Measurements from ENCODE around the gene MDM4.
A peak's percentile ranks its signal among the peaks of the same experiment; 100 is the strongest.
"Not testable (repeated sequence)": the region's sequence is repeated elsewhere in the genome, so short reads cannot be mapped to it uniquely, and the experiment has no call there.

The MDM4 gene

DNA sequence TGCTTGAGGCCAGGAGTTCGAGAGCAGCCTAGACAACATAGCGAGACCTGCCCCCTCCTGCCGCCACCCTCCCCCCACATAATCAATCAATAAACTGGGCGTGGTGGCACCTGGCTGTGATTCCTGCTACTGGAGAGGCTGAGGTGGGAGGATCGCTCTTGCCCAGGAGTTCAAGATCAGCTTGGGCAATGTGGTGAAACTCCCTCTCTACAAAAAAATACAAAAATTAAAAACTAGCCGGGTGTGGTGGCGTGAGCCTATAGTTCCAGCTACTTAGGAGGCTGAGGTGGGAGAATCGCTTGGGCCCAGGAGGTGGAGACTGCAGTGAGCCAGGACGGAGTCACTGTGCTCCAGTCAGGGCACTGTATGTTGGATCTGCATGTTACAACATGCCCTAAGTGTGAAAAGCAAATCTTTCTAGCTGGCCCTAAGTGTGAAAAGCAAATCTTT is 7.0 kb upstream of the MDM4 start:
- Histone ChIP-seq H3K9me3 (ENCODE audit: low read length) (no peaks in the 10 kb centered on the region), H3K4me1 (ENCODE audit: insufficient read depth, low read length) (no peaks in the 10 kb centered on the region), H3K27me3 (ENCODE audit: insufficient read depth, low read length) (no peaks in the 10 kb centered on the region), H2AFZ (ENCODE audit: low read depth, low read length) (no peak overlapping the region), H3K4me3 (ENCODE audit: low read length) (no peak overlapping the region), H3K36me3 (ENCODE audit: insufficient read depth, low read length) (no peaks in the 10 kb centered on the region)

DNA sequence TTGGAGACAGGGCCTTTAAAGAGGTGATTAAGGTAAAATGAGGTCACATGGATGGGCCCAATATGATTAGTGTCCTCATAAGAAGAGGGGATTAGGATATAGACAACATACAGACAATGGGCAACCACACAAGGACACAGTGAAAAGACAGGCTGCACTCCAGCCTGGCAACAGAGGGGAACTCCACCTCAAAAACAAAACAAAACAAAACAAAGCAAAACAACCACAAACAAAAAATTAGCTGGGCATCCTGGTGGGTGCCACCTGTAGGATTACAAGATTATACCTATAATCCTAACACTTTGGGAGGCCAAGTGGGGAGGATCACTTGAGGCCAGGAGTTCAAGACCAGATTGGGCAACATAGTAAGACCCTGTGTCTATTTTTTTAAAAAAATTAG is 4.8 kb upstream of the MDM4 start:
- no peak overlapping the region for H3K4me3 ChIP-seq (ENCODE audit: low read length)
- no peaks in the 10 kb centered on the region for H3K27me3 ChIP-seq (ENCODE audit: insufficient read depth, low read length)
- H3K9me3 ChIP-seq (ENCODE audit: low read length), result no peaks in the 10 kb centered on the region

DNA sequence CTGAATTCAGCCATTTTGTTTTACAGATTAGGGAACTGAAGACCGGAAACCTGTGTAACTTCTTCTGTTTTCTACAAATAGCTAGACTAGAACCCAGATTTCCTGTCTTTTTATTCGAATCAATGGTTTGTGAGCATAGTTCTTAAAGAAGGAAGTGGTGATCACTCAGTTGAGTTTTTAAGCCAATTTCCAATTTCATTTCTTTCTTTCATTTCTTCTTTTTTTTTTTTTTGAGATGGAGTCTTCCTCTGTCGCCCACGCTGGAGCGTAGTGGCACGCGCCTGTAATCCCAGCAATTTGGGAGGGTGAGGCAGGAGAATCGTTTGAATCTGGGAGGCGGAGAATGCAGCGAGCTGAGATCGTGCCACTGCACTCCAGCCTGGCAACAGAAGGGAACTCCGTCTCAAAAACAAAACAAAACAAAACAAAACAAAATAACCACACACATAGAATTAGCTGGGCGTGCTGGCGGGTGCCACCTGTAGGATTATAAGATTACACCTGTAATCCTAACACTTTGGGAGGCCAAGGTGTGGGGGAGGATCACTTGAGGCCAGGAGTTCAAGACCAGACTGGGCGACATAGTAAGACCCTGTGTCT is 3.0 kb upstream of the MDM4 start:
- peaks cover 9% of the 10 kb centered on the region for H3K36me3 ChIP-seq (ENCODE audit: insufficient read depth, low read length)
- peaks cover 12% of the 10 kb centered on the region for H3K4me1 ChIP-seq (ENCODE audit: insufficient read depth, low read length)
- H2AFZ ChIP-seq (ENCODE audit: low read depth, low read length), result no peak overlapping the region
- no peaks in the 10 kb centered on the region for H3K9me3 ChIP-seq (ENCODE audit: low read length)
- H3K4me3 ChIP-seq (ENCODE audit: low read length), result no peak overlapping the region
- H3K27me3 ChIP-seq (ENCODE audit: insufficient read depth, low read length), result no peaks in the 10 kb centered on the region

More for the DNA sequence above, 4.8 kb upstream of the MDM4 start:
- H3K36me3 ChIP-seq (ENCODE audit: insufficient read depth, low read length), result no peaks in the 10 kb centered on the region
- no peak overlapping the region for H2AFZ ChIP-seq (ENCODE audit: low read depth, low read length)
- H3K4me1 ChIP-seq (ENCODE audit: insufficient read depth, low read length), result peaks cover 4% of the 10 kb centered on the region

DNA sequence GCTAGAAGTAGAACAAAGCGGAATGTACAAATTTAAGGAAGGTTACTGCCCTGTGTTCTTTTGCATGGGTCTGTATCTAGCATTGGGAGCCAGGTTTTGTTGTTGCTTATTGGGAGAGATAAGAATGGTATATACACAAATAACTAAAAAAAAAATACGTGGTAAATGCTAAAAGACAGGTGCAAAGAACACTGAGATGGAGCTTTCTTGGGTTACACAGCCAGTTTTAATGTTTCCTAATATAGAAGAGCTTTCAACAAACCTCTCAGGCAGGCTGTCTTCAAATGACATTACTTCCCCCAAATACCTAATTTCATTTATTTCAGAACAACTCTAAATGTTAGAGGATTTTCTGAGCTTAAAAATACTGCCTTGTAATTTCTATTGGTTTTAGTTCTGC is 1.4 kb upstream of the MDM4 start:
- no peaks in the 10 kb centered on the region for H3K9me3 ChIP-seq (ENCODE audit: low read length)
- H2AFZ ChIP-seq (ENCODE audit: low read depth, low read length), result no peak overlapping the region
- H3K27me3 ChIP-seq (ENCODE audit: insufficient read depth, low read length), result no peaks in the 10 kb centered on the region
- H3K4me3 ChIP-seq (ENCODE audit: low read length), result no peak overlapping the region
- peaks cover 20% of the 10 kb centered on the region for H3K36me3 ChIP-seq (ENCODE audit: insufficient read depth, low read length)
- H3K4me1 ChIP-seq (ENCODE audit: insufficient read depth, low read length), result peaks cover 12% of the 10 kb centered on the region

DNA sequence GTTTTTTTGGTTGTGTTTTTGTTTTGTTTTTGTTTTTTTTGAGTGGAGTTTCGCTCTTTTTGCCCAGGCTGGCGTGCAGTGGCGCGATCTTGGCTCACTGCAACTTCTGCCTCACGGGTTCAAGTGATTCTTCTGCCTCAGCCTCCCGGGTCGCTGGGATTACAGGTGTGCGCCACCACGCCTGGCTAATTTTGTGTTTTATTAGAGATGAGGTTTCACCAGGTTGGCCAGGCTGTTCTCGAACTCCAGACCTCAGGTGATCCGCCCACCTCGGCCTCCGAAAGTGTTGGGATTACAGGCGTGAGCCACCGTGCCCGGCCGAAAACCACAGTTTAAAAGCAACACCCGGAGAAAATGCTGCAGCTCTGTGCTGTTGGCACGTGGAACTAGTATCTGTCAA is 1.2 kb downstream of the MDM4 start:
- Histone ChIP-seq H3K4me3 (ENCODE audit: low read length) (peak overlapping the region; percentile 72), H3K36me3 (ENCODE audit: insufficient read depth, low read length) (peaks cover 20% of the 10 kb centered on the region), H3K4me1 (ENCODE audit: insufficient read depth, low read length) (peaks cover 12% of the 10 kb centered on the region)
- not testable (repeated sequence) for H3K9me3 ChIP-seq (ENCODE audit: low read length); H2AFZ ChIP-seq (ENCODE audit: low read depth, low read length); H3K27me3 ChIP-seq (ENCODE audit: insufficient read depth, low read length)

DNA sequence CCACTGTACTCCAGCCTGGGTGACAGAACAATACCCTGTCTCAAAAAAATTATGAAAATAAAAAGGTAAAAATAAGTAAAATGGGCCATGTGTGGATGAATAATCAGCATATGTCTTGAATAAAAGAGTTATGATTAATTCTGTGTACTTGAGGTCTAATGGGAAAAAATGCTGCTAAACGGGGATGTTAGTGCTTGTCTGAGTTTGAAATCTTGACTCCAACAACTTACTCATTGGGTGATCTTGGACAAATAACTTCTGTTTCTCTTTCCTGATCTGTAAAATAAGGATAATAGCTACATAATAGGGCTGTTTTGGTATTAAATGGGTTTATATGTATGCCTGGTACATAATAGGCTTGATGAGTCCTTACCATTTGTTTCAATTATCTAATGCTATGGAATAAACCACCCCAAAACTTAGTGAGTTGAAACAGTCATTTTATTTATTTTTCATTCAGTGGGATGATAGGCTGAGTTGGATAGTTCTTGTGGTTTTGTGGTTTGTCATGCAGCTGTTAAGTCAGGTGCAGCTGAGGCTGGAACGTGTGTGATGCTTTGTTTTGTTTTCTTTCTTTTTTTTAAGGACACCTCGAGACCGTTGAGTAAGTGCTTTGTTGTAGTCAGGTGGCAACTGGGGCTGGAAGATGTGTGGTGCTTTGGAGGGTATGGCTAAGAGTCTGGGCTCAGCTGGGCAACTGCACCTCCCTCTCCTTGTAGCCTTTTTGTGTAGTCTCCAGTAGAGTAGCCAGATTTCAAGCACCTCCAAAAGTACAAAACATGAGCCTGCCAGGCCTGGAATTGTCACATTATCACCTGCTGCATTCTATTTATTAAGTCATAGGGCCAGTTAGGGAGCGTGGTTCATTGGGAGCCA is 4.9 kb downstream of the MDM4 start:
- Histone ChIP-seq H3K9me3 (ENCODE audit: low read length) (peaks cover 7% of the 10 kb centered on the region), H3K4me1 (ENCODE audit: insufficient read depth, low read length) (peaks cover 8% of the 10 kb centered on the region), H3K36me3 (ENCODE audit: insufficient read depth, low read length) (peaks cover 39% of the 10 kb centered on the region), H3K4me3 (ENCODE audit: low read length) (no peak overlapping the region), H3K27me3 (ENCODE audit: insufficient read depth, low read length) (no peaks in the 10 kb centered on the region), H2AFZ (ENCODE audit: low read depth, low read length) (no peak overlapping the region)

DNA sequence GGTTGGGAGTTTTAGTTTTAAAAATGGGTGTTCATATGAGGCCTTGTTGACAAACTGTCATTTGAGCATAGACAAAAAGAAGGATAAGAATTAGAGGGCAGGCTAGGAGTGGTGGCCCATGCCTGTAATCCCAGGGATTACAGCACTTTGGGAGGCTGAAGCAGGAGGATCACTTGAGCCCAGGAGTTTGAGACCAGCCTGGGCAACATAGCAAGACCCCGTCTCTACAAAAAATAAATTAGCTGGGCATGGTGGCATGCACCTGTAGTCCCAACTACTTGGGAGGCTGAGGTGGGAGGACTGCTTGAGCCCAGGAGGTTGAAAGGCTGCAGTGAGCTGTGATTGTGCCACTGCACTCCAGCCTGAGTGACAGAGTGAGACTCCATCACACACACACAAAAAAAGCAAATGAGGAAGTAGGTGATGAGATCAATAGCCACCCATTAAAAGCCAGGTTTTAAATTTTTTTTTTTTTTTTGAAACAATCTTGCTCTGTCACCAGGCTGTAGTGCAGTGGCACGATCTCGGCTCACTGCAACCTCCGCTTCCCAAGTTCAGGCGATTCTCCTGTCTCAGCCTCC is 5.8 kb downstream of the MDM4 start:
- H3K4me3 ChIP-seq (ENCODE audit: low read length); H3K4me1 ChIP-seq (ENCODE audit: insufficient read depth, low read length); H3K9me3 ChIP-seq (ENCODE audit: low read length); H3K27me3 ChIP-seq (ENCODE audit: insufficient read depth, low read length); H2AFZ ChIP-seq (ENCODE audit: low read depth, low read length): not testable (repeated sequence)
- peaks cover 45% of the 10 kb centered on the region for H3K36me3 ChIP-seq (ENCODE audit: insufficient read depth, low read length)

DNA sequence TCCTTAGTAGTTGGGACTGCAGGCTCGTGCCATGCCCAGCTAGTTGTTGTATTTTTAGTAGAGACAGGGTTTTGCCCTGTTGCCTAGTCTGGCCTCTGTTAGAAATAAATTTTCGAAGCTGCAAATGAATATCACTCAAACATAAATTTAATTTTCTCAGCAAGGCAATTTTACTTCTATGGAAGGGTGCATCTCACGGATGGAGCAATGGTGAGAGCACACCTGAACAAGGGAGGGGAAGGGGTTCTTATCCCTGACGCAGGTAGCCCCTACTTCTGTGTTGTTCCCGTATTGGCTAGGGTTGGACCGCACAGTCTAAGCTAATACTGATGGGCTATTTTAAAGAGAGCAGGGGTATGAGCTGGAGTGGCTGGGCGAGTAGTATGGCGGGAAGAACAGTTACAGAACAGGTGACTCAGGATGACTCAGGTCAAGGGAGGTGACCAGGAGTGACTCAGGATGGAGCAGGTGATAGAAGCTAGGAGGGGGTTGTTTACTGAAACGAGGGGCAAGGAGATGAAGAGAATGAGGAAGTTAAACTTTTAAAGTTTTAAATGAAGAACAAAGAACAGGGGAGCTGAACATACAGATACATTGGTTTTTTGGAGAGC is 7.5 kb downstream of the MDM4 start:
- Histone ChIP-seq H3K36me3 (ENCODE audit: insufficient read depth, low read length) (peaks cover 45% of the 10 kb centered on the region), H3K4me1 (ENCODE audit: insufficient read depth, low read length) (no peaks in the 10 kb centered on the region), H3K9me3 (ENCODE audit: low read length) (peaks cover 7% of the 10 kb centered on the region), H3K27me3 (ENCODE audit: insufficient read depth, low read length) (no peaks in the 10 kb centered on the region), H2AFZ (ENCODE audit: low read depth, low read length) (no peak overlapping the region), H3K4me3 (ENCODE audit: low read length) (no peak overlapping the region)

DNA sequence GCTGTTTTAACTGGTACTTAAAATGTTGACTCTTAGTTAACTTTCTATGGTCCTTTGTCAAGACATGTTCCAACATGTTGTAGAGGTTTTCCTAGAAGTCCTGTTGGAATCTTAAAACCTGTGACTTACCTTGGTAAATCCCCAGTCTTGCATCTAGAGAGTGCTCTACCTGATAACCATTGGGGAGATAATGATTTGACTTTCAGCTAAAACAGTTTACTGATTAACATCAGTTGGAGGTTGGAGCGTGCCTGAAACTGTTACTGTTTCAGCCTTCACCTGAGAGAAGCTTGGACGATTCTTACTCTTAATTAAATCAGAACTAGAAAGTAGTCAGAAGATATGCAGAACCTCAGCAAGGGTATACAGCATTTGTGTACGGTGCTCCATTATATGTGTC is 8.8 kb downstream of the MDM4 start:
- Histone ChIP-seq H3K4me1 (ENCODE audit: insufficient read depth, low read length) (no peaks in the 10 kb centered on the region), H2AFZ (ENCODE audit: low read depth, low read length) (no peak overlapping the region), H3K4me3 (ENCODE audit: low read length) (no peak overlapping the region), H3K27me3 (ENCODE audit: insufficient read depth, low read length) (no peaks in the 10 kb centered on the region), H3K9me3 (ENCODE audit: low read length) (peaks cover 7% of the 10 kb centered on the region), H3K36me3 (ENCODE audit: insufficient read depth, low read length) (peaks cover 52% of the 10 kb centered on the region)

DNA sequence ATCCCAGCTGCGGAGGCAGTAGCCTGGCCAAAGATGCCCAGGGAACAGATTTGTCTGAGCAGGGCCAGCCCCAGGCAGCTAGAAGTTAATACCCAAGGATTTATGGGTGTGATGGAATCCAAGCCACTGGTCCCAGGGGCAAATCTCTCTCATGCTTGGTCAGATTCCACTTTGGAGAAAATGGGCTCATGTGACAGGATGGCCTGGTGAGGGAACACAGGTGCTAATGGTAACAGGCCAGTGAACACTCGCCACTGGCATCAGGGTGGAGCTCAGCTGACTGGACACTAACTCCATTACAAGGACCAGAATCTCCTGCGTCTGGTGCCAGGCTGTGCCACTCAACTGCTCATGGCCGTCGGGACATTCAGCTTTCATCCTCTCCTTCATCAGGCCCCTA is 12.0 kb downstream of the MDM4 start:
- H3K9me3 ChIP-seq (ENCODE audit: low read length), result peaks cover 7% of the 10 kb centered on the region
- H2AFZ ChIP-seq (ENCODE audit: low read depth, low read length), result no peak overlapping the region
- no peaks in the 10 kb centered on the region for H3K27me3 ChIP-seq (ENCODE audit: insufficient read depth, low read length)
- no peak overlapping the region for H3K4me3 ChIP-seq (ENCODE audit: low read length)
- H3K36me3 ChIP-seq (ENCODE audit: insufficient read depth, low read length), result peaks cover 84% of the 10 kb centered on the region
- no peaks in the 10 kb centered on the region for H3K4me1 ChIP-seq (ENCODE audit: insufficient read depth, low read length)

DNA sequence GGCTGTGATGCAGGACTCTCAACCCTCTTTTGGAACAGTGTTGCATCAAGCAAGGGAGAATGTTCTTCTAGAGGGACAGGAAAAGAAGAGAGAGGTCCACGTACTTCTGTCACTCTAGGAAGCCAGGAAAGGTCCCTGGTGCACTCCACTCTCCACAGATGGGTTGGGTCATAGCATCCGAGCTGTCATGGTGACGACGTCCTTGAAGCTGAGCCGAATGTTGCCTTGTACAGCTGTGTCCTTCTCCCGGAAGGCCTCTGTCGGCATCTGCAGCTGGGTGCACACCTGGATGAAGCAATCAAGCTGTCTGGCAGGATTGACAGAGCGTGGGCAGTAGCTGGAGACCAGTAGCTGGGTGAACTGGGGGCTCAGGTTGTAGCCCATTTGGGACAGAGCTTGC is 12.5 kb downstream of the MDM4 start:
- Histone ChIP-seq H3K36me3 (ENCODE audit: insufficient read depth, low read length) (peaks cover 88% of the 10 kb centered on the region), H3K27me3 (ENCODE audit: insufficient read depth, low read length) (no peaks in the 10 kb centered on the region), H3K4me3 (ENCODE audit: low read length) (no peak overlapping the region), H2AFZ (ENCODE audit: low read depth, low read length) (no peak overlapping the region), H3K4me1 (ENCODE audit: insufficient read depth, low read length) (no peaks in the 10 kb centered on the region), H3K9me3 (ENCODE audit: low read length) (peaks cover 3% of the 10 kb centered on the region)

DNA sequence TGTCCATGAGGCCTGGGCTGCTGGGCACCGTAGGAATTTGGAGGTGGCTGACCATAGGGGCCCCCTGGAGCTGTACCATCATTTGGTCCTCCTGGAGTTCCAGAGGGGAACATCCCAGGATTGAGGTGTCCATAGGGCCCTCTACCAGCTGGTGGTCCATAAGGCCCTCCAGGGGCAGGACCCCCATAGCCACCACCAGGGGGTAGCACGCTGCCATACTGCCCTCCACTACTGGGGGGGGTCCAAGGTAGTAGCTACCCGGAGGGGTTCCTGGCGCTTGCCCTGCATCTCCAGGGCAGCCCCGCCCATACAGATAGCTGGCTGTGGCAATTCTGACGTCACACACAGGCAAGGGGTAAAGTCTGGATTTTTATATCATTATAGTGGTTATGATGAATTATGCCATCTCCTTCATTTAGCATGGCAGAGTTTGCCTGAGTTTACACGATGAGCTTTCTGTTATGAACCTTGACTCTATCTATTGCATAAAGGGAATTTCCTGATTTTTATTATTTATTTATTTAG is 13.2 kb downstream of the MDM4 start:
- H3K36me3 ChIP-seq (ENCODE audit: insufficient read depth, low read length), result peaks cover 93% of the 10 kb centered on the region
- no peaks in the 10 kb centered on the region for H3K27me3 ChIP-seq (ENCODE audit: insufficient read depth, low read length)
- H3K4me3 ChIP-seq (ENCODE audit: low read length), result no peak overlapping the region
- H3K9me3 ChIP-seq (ENCODE audit: low read length), result no peaks in the 10 kb centered on the region
- no peaks in the 10 kb centered on the region for H3K4me1 ChIP-seq (ENCODE audit: insufficient read depth, low read length)
- H2AFZ ChIP-seq (ENCODE audit: low read depth, low read length), result no peak overlapping the region

DNA sequence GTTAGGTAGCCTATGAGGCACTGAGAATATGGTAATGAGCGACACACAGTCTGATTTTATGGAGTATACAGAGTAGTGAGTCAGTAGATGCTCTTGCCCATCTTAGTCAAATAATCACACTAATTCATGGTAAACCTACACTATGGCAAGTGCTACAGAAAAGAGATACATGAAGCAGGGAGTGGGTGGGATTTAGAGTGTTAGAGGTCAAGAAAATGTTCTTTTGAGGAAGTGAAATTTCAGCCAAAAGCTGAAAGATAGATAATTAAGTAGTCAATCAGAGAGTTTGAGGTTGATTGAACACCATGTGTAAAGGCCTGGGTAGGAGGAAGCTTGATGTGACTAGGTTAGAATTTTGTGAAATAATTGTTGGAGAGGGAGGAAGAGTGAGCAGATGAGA is 14.7 kb downstream of the MDM4 start:
- Histone ChIP-seq H3K36me3 (ENCODE audit: insufficient read depth, low read length) (peaks cover 84% of the 10 kb centered on the region), H2AFZ (ENCODE audit: low read depth, low read length) (no peak overlapping the region)

More for the DNA sequence above, 14.7 kb downstream of the MDM4 start:
- Histone ChIP-seq H3K9me3 (ENCODE audit: low read length) (no peaks in the 10 kb centered on the region), H3K4me3 (ENCODE audit: low read length) (no peak overlapping the region), H3K4me1 (ENCODE audit: insufficient read depth, low read length) (no peaks in the 10 kb centered on the region), H3K27me3 (ENCODE audit: insufficient read depth, low read length) (no peaks in the 10 kb centered on the region)
